HG03469 (cell line): Measurements from ENCODE around the gene TMEM161A.
"Not testable (repeated sequence)": the region's sequence is repeated elsewhere in the genome, so short reads cannot be mapped to it uniquely, and the experiment has no call there.

Experiments used
- ATAC-seq: cut with Tn5 transposase; IDR thresholded peaks from one replicate; pipeline ENCODE4 v1.9.1; 2021; ENCODE audit warnings: mild to moderate bottlenecking, moderate library complexity, moderate number of reproducible peaks; ENCODE audit not compliant: unreplicated experiment

The TMEM161A gene

DNA sequence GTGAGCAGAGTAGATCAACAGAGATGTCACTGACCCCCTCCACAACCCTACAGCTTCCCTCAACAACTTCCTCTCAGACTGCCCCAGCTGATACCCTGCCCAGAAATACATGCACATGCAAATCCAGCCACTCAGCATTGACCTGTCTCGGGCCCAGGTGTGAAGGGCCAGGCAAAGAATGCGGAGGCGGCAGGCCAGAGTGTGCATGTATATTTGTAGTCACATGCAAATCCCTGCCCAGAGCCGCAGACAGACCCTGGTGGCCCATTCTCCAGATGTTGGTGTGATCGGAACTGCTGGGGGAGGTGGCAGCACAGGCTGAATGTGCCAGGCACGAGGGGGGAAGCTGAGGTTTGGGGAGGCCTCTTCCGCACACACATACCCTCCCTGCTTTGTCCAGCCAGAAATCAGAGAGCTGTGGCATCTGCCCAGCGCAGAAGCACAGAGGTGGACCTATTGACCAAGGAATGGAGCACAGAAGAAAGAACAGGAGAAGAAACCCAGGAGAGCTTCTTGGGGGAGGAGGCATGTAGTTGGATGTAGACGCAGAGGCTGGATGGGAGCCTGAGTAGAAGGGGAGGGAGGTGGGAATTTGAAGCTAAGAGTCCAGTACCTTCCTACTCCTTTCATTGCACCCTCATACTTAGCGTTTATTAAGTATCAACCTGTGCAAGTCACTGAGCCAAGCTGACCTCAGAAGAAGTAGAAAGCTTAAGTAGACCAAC lies 17.4 kb upstream of the TMEM161A start:
- peak; percentile 48 for ATAC-seq

DNA sequence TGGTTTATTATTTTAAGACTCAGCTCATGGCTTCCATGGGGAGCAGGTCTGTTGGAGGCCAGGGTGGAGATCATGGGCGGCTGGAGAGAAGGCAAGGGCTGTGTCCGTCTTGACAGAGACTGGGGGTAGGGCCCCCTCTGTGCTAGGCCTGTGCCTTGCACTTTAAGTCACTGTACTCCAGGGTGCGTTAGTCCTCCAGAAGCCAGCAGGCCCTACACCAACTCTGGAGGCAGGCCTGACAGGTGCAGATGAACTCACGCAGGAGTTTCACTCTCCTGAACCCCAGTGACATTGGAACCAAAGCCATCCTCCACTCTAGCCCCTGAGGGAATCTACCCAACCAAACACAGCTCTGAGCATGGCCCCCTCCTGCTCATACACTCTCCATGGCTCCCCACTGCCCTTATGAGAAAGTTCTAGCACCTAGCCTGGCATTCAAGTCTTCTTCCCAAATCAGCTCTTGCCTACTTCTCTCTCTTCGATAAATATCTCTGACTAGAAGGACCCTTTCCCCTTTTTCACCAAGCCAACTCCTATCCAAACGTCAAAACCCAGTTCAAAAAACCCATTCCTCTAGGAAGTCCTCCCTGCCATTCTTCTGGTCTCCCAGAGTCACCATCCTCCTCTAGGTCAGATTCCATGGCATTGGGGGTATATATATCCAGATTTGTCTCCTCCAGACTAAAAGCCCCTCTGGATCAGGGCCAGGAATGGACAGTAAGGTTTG lies 16.7 kb upstream of the TMEM161A start:
- ATAC-seq, result no peak

DNA sequence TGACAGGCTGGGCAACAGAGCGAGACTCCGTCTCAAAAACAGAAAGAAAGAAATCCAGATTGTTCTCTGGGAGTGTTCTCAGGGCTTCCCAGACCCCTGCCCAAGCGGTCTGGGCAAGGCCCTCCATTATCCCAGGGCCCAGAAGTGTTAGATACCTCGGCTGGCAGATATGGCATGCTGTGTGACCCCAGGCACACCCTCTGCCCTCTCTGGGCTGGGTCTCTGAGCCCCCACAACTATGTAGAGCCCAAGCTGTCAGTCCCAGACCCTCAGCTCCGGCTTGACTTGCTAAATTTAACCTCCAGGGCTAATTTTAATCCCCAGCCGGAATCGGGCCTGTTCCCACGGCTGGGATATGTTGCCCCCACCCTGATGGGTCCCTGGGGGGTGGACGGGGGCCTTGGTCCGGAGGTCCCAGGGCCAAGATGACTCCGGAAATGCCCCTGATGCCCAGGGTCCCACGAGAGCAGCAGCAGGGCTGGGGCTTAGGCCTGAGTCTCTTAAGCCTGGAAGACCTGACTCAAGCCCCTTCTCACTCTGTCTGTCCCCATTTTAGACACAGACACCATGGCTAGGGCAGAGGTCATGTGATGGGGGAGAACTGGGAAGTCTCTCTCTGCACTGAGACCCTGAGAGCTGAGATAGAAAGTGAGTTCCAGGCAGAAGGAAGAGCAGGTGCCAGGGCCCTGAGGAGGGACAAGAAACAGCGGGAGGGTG lies 14.5 kb upstream of the TMEM161A start:
- ATAC-seq, result no peak

DNA sequence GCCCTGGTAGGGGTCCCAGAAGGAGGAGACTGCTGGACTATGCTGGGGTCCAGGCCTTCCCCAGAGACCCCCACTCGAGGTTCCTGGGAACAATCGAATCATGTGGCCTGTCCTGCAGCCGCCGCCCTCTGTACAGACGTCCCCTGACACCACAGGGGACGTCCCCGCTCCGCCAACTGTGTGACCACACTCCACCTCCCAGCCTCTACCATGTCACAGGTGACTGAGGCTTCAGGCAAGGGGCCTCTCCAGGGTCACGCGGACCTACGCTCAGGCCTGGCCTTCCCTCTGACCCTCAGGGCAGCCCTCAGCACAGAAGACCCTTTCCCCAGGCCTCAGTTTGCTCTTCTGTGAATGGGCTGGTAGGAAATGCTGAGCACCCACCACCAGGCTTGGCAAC lies 13.1 kb upstream of the TMEM161A start:
- peak; percentile 37 for ATAC-seq

DNA sequence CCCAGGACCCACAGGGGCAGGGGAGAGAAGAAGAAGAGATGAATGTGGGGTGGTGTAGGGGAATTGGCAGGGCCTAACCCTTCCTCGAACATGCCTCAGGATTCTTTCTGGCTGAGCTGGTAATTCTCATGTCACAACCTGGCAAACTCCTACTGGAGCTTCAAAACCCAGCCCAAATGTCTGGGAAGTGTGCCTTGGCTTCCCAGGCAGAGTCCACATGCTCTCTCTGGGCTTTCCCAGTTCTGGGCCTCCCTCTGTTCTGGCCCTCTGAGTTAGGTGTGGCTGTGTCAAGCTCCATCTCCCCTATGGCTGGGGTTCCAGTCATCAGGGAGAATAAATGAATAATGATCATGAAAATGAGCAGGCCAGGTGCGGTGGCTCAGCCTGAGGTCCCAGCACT lies 11.2 kb upstream of the TMEM161A start:
- no peak for ATAC-seq

DNA sequence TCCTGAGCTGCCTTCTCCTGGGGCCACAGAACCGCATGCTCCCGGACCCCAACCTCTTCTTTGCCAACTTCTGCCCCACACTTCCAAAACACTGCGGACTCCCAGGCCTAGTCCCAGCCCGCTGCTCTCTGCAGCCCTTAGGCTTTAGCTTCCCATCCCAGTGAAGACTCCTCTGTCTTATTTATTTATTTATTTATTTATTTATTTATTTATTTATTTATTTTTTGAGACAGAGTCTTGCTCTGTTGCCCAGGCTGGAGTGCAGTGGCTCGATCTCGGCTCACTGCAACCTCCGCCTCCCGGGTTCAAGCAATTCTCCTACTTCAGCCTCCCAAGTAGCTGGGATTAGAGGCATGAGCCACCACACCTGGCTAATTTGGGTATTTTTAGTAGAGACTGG lies 10.2 kb upstream of the TMEM161A start:
- ATAC-seq, result not testable (repeated sequence)

DNA sequence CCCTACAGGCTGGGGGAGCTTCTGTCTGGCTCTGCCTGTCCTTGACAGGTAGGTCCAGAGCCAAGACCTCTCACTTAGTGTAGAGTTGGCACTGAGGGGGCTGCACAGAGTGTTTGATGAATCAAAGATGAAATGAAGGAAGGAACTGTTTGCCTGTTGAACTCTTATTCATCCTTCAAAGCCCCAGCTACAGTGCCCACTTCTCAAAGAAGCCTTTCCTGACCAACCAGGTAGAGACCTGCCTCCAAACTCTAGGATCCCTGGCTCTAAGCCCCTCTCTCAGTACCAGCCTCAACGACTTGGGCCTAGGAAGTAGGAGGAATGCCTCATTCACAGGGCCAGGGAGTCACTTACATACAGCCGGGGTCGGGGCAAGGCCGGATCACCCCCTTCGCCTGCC lies 9.1 kb upstream of the TMEM161A start:
- no peak for ATAC-seq

DNA sequence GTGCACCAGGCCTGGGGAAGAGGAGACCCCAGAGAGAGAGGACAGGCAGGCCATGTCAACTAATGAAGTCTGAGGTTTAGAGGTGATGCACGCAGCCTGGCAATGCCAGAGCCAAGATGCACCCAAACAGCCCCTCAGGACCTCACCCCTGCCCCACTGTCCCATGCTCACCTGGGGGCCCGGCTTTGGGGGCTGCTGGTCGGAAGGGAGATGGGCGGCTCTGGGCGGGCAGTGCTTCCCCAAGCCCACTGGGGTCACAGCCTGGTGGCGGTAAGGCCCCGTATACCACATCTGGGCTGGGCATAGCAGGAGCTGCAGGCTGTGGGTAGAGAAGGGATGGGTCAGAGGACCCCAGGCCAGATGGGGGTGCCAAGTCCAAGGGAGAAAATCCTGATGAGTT lies 8.6 kb upstream of the TMEM161A start:
- ATAC-seq, result no peak

DNA sequence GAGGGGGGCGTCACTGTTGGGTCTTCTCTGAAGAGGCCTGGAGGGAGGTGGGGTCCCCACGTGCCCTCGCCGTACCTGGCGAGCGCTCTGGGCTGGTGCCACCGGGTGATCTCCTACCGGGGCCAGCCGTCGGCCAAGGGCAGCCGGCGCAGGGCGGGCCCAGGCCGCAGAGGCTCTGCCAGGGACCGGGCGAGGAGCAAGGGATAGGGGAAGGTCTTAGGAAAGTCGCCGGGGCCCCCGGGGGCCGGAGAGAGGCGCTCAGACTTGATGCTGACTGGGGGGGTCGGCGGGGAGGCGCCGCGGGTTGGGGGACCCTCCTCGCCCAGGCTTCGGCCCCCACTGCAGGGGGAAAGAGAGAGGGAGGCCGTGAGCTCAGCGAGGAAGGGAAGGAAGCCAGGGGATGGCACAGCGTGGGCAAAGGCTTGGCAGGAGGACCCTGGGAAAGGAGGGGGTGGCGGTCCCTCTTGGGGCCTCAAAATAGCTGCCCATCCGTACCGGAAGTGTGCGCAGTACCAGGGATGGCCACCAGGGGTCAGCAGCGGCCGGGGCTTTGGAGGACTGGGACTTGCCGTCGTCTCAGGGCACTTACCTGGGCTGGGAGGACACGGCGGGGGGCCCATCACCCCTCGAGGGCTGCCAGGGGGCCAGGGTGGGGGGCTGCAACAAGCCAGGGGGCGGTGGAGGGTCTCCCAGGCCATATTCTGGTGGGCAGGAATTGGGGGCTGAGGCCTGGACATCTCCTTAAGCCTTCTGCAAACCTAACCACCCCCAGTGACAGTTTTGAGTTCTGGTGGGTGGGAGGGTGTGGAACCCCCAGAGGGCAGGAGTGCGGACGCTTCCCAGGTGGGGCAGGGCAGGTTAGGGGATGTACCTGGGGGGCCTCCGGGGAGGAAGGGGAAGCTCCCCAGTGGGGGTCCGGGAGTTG lies 7.7 kb upstream of the TMEM161A start:
- no peak for ATAC-seq

DNA sequence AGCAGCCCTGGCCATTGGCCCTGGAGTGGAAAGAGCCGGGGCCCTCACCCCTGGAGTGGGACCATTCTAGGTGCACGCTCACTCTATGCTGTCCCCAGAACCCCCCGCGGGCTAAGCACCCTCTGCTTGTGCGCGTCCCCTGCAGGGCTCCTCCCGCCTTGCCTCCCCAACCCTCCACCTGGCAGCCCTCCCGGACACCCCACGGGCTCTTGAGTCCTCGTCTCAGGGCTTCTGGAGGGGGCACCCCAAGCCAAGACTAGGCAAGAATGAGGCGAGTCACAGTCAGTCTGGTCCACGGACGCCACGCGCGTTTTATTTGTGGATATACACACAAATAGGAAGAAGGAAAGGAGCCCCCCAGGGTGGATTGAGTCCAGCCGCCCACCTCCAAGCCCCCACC lies 7.0 kb upstream of the TMEM161A start:
- no peak for ATAC-seq

DNA sequence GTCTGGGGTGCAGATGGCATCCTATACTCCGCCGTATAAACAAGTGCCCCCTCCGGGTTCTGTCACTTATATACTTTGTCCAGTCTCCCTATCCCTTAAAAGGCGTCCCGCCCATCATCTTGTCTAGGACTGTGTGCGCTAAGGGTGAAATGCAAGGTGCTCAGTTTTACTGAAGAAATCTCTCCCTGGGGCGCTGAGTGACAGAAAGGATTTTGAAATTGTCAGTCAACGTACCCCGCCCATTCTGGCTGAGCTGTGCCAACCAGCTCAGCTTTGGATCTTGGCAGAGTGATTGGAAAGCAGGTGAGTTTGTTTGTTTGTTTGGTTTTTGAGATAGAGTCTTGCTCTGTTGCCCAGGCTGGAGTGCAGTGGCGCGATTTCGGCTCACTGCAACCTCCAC lies 4.1 kb upstream of the TMEM161A start:
- ATAC-seq, result no peak

DNA sequence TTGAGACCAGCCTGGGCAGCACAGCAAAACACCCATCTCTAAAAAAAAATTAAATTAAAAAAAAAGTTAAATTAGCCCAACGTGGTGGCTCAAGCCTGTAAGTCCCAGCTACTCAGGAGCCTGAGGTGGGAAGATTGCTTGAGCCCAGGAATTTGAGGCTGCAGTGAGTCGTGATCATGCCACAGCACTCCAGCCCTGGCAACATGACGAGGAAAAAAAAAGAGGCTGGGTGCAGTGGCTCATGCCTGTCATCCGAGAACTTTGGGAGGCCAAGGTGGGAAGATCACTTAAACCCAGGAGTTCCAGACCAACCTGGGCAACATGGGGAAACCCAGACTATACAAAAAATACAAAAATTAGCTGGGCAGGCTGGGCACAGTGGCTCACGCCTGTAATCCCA lies 2.2 kb upstream of the TMEM161A start:
- ATAC-seq, result no peak

DNA sequence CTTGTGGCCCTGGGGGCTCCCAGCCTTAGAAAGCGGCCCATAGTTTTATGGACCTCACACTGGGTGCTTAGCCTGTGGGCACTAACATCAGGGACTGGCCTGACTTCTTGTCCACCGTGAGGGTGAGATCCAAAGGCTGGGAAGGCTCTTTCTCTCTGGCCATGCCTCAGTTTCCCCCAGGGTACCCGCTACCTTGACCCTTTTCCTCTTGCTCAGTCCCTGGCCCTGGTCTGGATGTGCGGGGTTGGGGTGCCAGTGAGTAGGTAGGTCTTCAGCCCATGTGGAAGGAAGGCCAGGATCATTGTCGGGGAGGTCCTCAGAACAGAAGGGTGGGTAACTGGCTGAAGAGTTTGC lies 1.6 kb upstream of the TMEM161A start:
- ATAC-seq, result no peak

DNA sequence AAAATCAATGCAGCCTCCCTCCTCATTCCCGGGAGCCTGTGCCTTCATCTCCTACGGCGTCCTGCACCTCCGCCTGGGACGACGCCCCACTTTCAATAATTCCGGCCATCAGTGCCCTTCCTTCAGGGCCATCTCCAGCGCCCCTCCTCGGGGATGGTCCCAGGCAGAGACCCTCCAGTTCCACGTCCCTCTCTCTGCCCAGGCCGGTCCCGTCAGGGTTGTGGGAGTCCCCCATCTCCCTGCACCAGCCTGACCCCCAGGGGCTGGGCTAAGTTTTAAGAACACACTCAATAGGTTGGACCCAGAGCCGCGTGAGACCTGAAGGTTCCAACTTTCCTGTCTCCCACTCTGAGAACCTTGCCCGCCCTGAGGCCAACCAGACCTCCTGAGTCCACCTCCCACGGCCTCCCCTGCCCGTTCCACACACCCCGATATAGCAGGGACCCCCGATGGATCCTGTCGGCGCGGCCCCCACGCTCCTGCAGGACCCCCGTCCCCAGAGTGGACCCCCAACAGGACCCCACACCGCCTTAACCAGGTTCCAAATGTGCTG lies 646 bp downstream of the TMEM161A start:
- ATAC-seq, result no peak

DNA sequence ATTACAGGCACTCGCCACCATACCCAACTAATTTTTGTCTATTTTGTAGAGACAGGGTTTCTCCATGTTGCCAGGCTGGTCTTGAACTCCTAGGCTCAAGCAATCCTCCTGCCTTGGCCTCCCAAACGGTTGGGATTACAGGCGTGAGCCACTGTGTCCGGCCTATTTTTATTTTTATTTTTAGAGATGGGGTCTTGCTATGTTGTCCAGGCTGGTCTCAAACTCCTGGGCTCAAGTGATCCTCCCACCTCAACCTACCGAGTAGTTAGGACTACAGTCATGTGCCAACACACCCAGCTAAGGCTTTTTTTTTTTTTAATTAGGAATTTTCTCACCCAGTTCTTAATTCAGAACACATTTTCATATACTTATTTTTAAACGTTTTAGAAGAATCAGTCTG lies 2.6 kb downstream of the TMEM161A start:
- not testable (repeated sequence) for ATAC-seq

DNA sequence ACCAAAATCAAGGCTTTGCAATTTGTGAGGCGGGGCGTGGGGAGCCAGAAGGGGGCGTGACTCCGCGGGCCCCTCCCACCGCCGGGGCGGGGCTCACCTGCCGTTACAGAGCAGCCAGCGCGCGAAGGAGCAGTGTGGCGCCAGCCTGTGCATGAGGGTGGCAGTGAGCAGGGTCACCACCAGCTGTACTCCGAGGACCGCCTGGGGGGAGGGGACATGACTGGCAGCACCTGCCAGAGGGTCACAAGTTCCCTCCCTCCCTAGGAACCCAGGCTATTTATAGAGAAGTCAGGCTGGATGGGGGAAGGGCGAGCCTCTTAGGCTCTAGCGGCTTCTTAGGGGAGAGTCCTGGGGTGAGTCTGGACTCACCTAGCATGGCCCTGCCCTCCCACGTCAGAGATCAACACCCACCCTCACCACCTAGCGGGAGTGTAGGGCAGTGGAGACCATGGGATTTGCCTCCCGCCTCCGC lies 3.6 kb downstream of the TMEM161A start:
- ATAC-seq, result no peak

DNA sequence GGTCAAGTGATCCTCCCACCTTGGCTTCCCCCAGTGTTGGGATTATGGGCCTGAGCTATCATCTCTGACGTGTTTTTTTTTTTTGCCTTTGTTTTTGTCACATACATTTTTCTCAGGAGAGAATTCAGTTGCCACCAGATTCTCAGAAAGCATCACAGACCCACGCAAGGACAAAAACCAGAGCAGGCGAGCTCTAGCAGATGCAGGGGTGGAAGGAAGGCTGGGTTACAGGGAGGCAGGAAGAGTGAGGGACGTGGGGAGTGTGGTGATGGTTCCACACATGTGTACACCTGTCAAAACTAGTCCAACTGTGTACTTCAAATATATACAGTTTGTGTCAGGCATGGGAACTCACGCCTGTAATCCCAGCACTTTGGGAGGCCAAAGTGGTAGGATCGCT lies 4.3 kb downstream of the TMEM161A start:
- ATAC-seq, result no peak

DNA sequence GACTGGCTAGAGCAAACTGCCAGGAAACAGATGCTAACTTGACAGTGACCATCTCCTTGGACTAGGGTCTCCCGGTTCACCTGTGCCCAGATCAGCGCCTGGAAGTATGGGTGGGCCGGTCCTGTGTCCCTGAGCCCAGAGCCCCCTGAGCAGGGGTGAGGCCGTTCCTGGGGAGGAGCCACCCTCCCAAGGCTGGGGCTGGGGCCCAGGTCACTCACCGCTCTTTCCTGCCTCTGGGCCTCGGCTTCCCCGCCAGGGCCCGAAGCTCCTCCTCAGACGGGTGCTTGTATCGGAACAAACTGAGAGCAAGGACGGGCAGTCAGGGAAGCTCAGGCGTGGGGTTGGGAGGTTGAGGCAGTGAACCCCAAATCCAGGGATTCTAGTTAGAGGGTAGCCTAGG lies 5.4 kb downstream of the TMEM161A start:
- ATAC-seq, result no peak

DNA sequence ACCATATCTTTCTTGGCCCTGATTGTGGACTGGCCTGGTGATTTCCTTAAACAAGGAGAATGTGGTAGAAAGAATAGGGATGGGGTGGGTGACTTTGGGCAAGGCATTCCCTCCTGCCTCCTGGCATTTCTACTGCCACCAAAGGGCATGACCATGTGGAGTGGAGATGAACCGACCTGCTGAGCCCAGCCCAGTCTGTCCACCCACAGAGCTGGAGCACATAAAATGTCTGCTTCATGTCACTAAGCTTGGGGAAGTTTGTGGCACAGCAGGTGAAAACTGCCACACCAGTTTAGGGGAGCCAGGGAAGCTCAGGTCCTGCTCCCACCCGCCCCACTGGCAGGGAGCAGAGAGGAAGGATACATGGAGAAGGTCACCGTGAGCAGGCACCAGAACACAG lies 6.3 kb downstream of the TMEM161A start:
- ATAC-seq, result no peak

DNA sequence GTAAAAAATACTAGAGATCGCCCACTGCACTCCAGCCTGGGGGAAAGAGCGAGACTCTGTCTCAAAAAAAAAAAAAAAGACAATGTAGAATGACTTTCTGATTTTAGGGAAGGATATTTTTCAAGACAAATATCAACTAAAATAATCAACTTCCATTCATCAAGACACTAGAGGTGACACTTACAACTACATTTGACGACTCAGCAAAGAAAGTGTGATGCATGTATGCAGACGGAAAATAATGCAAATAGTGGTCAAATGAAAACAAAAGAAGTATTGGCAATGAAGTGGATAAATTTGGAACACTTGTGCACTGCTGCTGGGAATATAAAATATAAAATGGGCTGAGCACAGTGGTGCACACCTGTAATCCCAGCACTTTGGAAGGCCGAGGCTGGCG lies 12.2 kb downstream of the TMEM161A start:
- ATAC-seq, result no peak

DNA sequence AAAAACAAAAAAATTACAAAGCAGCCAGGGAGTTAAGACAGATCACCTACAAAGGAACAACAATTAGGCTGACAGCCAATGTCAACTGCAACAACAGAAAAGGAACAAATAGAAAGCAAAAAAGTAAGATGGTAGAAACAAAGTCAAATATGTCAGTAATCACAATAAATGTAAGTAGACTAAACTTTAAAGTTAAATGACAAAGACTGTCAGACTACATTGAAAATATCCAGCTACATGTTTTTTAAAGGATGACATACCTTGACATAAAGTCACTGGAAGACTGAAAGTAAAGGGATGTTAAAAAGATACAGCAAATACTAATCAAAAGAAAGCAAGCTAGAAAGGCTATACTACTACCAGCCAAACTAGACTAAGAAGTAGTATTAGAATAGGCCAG lies 14.9 kb downstream of the TMEM161A start:
- ATAC-seq, result no peak
